Activated CD4-positive, alpha-beta T cell treated with anti-CD3 and anti-CD28 coated beads, Interleukin-2, amount 50 U/mL, for 1 hour (primary cell): Measurements from ENCODE around the gene SCGB3A1.

Experiments
- DNase-seq: peaks from one replicate; pipeline ENCODE4 v3.0.0-alpha.2; 2020

The SCGB3A1 gene

GRCh38 chr5:180603076-180603594, 11.8 kb upstream of the SCGB3A1 start:
- no peak for DNase-seq

- no peak for DNase-seq
Observed at GRCh38 chr5:180602481-180603075, 11.3 kb upstream of the SCGB3A1 start.

GRCh38 chr5:180601591-180602480, 10.5 kb upstream of the SCGB3A1 start:
- DNase-seq: no peak

GRCh38 chr5:180600554-180601041, 9.3 kb upstream of the SCGB3A1 start:
- DNase-seq: no peak

GRCh38 chr5:180599981-180600553, 8.8 kb upstream of the SCGB3A1 start:
- DNase-seq: no peak

GRCh38 chr5:180599590-180599914, 8.3 kb upstream of the SCGB3A1 start:
- DNase-seq: no peak

GRCh38 chr5:180598797-180599589, 7.7 kb upstream of the SCGB3A1 start:
- no peak for DNase-seq

GRCh38 chr5:180598316-180598701, 7.0 kb upstream of the SCGB3A1 start:
- DNase-seq: no peak

- no peak for DNase-seq
Observed at GRCh38 chr5:180596668-180597231, 5.5 kb upstream of the SCGB3A1 start.

- DNase-seq: no peak
Observed at GRCh38 chr5:180596115-180596667, 4.9 kb upstream of the SCGB3A1 start.

- DNase-seq: no peak
Observed at GRCh38 chr5:180595381-180596114, 4.2 kb upstream of the SCGB3A1 start.

GRCh38 chr5:180595046-180595379, 3.7 kb upstream of the SCGB3A1 start:
- DNase-seq: no peak

GRCh38 chr5:180594311-180595045, 3.2 kb upstream of the SCGB3A1 start:
- DNase-seq: no peak

- no peak for DNase-seq
Observed at GRCh38 chr5:180593446-180594206, 2.3 kb upstream of the SCGB3A1 start.

- no peak for DNase-seq
Observed at GRCh38 chr5:180592176-180592575, 877 bp upstream of the SCGB3A1 start.

GRCh38 chr5:180590543-180591310, 572 bp downstream of the SCGB3A1 start:
- no peak for DNase-seq

GRCh38 chr5:180589771-180590542, 1.3 kb downstream of the SCGB3A1 start:
- no peak for DNase-seq

- no peak for DNase-seq
Observed at GRCh38 chr5:180586870-180587269, 4.4 kb downstream of the SCGB3A1 start.

- no peak for DNase-seq
Observed at GRCh38 chr5:180586204-180586603, 5.1 kb downstream of the SCGB3A1 start.
